GM12864 (cell line): ENCODE data around the gene CADM4.
"Not testable (repeated sequence)": the region's sequence is repeated elsewhere in the genome, so short reads cannot be mapped to it uniquely, and the experiment has no call there.

ENCODE experiments used
- DNase-seq: peaks from one replicate; pipeline ENCODE4 v3.0.0-alpha.2; 2011; ENCODE audit warnings: low read depth
- H3K4me3 ChIP-seq: 2 replicates; pipeline ENCODE4 v1.5.1; 2011; ENCODE audit warnings: mild to moderate bottlenecking, low read depth, low read length, control low read depth
- CTCF ChIP-seq: IDR thresholded peaks from 2 replicates; pipeline ENCODE4 v1.5.1; 2011; ENCODE audit warnings: low read depth, mild to moderate bottlenecking, moderate library complexity, low read length, control low read depth, inconsistent platforms; ENCODE audit errors: missing control alignments

The CADM4 gene

GRCh38 chr19:43641333-43641732 lies 1.7 kb upstream of the CADM4 start:
- no peak for DNase-seq
- no peak for TF ChIP-seq CTCF
- H3K4me3 ChIP-seq, result no peak overlapping the region

- H3K4me3 ChIP-seq, result no peak overlapping the region
- DNase-seq, result no peak
- no peak for TF ChIP-seq CTCF
These were observed 741 bp upstream of the CADM4 start for GRCh38 chr19:43640424-43640757.

GRCh38 chr19:43638995-43639518 lies 593 bp downstream of the CADM4 start:
- no peak overlapping the region; the same call in 1 of the 2 replicates for H3K4me3 ChIP-seq

GRCh38 chr19:43638214-43638994 lies 1.2 kb downstream of the CADM4 start:
- no peak overlapping the region for H3K4me3 ChIP-seq
- TF ChIP-seq CTCF, result no peak
- no peak for DNase-seq

More at GRCh38 chr19:43638995-43639518, 593 bp downstream of the CADM4 start:
- TF ChIP-seq CTCF, result no peak
- no peak for DNase-seq

- DNase-seq, result no peak
- H3K4me3 ChIP-seq, result no peak overlapping the region
These were observed 3.4 kb downstream of the CADM4 start for GRCh38 chr19:43636121-43636683.

GRCh38 chr19:43635561-43635940 lies 4.1 kb downstream of the CADM4 start:
- DNase-seq, H3K4me3 ChIP-seq: not testable (repeated sequence)

More at GRCh38 chr19:43636121-43636683, 3.4 kb downstream of the CADM4 start:
- TF ChIP-seq CTCF, result no peak

GRCh38 chr19:43634872-43635560 lies 4.6 kb downstream of the CADM4 start:
- TF ChIP-seq CTCF, result no peak
- H3K4me3 ChIP-seq, result no peak overlapping the region
- DNase-seq, result no peak
